Measurements from ENCODE around the gene NKD2. TPM values are rescaled to one million over a fixed set of nuclear protein-coding genes. Genes with fewer than 3 reads are reported as not detected.

Gene NKD2
- total RNA-seq, 1 donor = 2.2 TPM

DNA sequence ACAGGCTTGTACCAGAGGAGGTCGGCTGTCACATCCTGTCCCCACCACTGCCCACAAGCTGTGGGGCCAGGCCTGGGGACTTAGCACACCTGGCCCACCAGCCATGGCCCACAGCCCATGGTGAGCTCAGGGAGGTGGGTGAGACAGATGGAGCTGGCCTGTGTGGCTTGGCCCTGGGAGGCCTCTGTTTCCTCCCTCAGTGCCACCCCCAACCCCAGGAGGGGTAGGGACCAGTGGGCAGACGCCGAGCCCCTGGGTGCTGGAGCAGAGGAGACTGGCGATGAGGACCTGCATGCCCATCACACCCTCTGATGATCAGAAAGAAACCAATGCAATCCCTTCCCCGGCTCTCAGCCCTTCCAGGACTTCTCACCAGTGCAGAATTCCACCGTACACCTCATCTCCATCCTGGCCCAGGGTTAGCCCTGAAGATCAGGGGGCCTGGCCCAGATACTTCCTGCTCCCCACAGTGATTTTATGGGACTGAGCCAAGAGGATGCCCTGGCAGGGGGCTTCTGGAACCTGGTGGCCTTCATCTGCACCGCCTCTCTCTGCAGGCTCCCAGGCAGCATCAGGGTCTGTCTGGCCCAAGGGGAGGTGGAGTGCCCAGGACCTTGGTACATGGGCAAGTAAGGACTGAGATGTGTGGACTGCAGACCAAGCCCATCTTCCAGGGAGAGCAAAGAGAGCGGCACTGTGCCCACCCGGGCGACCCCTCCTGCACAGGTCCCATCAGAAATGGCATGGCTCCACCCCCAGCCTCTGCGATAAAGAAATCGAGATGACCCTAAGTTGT, 16.9 kb upstream of the NKD2 start:
- no peak for DNase-seq (ENCODE audit: low read depth)
- H3K4me3 ChIP-seq (ENCODE audit: low read depth, low read length) = no peak overlapping the region

DNA sequence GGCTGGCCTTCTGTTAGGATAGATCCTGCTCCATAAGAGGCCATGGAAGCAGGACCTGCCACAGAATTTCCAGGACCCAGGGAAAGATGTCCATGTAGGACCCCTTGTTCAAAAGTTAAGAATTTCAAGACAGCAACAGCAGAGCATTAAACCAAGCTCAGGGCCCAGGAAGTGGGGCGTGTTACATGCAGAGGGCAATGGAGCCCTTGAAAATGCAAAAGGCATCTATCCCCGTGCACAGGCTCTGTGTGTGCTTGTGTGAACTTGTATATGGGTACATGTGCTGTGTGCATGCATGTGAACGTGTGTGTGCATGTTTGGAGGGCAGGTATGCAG, 14.4 kb upstream of the NKD2 start:
- H3K4me3 ChIP-seq (ENCODE audit: low read depth, low read length) = no peak overlapping the region
- no peak for DNase-seq (ENCODE audit: low read depth)
- no peak for TF ChIP-seq CTCF (IDR thresholded peaks at IDR 0.05; ENCODE audit: insufficient read depth, low read depth, low read length)

More for the DNA sequence above, 16.9 kb upstream of the NKD2 start:
- TF ChIP-seq CTCF (IDR thresholded peaks at IDR 0.05; ENCODE audit: insufficient read depth, low read depth, low read length) = no peak

GRCh38 chr5:994821-995220, 13.8 kb upstream of the NKD2 start:
- no peak overlapping the region for H3K4me3 ChIP-seq (ENCODE audit: low read depth, low read length)
- no peak for DNase-seq (ENCODE audit: low read depth)
- TF ChIP-seq CTCF (IDR thresholded peaks at IDR 0.05; ENCODE audit: insufficient read depth, low read depth, low read length) = no peak

DNA sequence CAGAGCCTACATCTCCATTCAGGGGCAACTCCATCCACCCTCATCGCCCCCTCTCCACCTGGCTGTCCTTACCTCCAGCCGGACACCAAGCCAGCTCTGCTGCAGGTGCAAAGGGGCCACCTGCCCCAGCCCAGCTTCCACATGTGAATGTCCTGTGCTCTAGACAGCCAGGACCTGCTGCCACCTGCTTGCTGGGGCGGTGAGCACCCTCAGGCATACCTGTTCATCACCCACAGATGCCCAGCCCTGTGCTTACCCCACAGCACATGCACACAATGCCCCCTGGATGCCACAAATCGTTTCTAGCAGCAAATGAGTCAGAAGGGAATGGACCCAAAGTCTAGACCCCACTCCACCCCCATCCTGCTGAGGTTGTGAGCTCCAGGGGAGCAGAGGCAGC, 13.3 kb upstream of the NKD2 start:
- DNase-seq (ENCODE audit: low read depth) = no peak

DNA sequence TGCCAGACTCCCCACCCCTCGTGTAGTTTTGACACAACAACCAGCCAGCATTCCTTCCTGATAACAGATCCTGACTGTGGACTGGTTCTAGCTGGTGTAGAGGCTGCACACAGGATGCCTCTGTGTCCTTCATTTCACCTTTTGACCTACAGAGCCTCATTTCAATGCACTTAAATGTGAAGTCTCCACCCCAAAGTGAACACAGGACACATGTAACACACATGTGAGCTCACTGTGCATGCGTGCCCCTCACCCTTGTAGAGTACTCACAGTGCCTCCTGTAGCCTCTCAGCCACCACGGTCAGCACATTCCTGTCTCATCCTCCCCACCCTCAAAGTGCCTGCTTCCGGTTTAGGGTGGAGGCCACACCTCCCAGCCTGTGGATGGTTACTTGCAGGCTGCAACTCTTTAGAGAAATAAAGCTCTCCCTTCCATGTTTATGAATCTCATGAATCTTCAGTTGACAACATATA, 11.6 kb upstream of the NKD2 start:
- TF ChIP-seq CTCF (IDR thresholded peaks at IDR 0.05; ENCODE audit: insufficient read depth, low read depth, low read length) = no peak
- DNase-seq (ENCODE audit: low read depth) = peak; percentile 79
- peak overlapping the region; percentile 34 for H3K4me3 ChIP-seq (ENCODE audit: low read depth, low read length)

More for the DNA sequence above, 13.3 kb upstream of the NKD2 start:
- no peak overlapping the region for H3K4me3 ChIP-seq (ENCODE audit: low read depth, low read length)
- TF ChIP-seq CTCF (IDR thresholded peaks at IDR 0.05; ENCODE audit: insufficient read depth, low read depth, low read length) = no peak

GRCh38 chr5:997711-998110, 10.9 kb upstream of the NKD2 start:
- TF ChIP-seq CTCF (IDR thresholded peaks at IDR 0.05; ENCODE audit: insufficient read depth, low read depth, low read length) = no peak
- H3K4me3 ChIP-seq (ENCODE audit: low read depth, low read length) = no peak overlapping the region
- DNase-seq (ENCODE audit: low read depth) = no peak

Measured in fibroblast of villous mesenchyme (primary cell).